Measurements from ENCODE around the gene RBM18.

The RBM18 gene, protein sequence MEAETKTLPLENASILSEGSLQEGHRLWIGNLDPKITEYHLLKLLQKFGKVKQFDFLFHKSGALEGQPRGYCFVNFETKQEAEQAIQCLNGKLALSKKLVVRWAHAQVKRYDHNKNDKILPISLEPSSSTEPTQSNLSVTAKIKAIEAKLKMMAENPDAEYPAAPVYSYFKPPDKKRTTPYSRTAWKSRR

DNA sequence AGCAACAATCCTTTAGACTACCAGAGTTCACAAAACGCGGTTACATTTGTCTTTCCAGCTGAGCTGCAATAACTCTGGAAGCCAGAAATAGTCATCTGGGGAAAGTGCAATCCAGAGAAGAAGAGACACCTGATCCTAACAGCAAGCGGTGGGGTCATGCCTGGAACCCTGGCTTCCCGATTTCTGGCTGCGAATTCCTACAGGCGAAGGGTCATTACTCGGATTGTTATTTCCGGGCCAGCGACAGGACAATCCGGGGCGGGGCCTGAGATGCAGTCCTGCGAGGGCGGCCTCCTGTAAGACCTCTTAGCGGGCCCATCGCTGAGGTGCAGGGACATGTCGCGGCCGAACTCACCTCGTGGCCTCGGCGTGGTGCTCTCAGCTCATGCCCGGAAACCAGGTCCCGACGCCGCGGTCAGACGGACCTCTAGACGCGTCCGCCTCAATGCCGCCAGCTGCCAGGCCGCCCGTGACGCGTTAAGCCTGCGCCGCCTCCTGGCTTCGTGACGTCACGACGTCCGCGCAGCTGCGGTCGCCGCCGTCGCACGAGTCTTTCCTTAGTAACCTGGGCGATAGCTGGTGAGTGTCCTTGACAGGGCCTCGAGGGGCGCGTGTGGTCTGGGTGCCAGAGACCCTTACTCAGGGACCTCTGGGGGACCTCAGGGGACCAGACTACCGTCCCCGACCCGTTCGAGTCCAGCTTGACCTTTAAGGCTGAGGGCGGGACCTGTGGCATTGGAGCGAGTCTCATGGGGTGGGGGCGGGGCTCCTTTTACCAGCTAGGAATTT is at the start of gene RBM18, which contains the start of gene MRRF:
Gene RBM18 (minus strand): TSS at position 481 of the 789 bp plus-strand sequence. CDS start 3,348 bp downstream, outside the sequence.
Gene MRRF (plus strand): TSS at position 523 of the 789 bp plus-strand sequence. CDS start 6,010 bp downstream, outside the sequence.
- peak; percentile 86 to 88 for DNase-seq

DNA sequence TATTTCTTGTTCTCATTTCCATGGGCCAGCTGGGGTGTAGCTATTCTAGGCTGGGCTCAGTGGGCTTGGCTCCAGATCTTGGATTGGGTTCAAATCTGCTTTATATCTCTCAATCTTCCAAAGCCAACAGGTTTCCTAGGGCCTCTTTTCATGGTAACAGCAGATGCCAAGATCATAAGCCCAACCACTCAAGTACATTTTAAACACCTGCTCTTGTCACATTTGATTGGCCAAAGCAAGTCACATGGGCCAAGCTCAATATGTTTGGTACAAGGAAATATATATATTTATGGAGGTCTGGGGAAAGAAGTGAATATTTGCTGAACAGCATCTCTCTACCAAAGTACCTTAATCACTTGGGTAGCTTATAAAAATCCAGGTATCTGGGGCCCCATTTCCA is 49.5 kb upstream of the RBM18 start:
- no peak for DNase-seq

DNA sequence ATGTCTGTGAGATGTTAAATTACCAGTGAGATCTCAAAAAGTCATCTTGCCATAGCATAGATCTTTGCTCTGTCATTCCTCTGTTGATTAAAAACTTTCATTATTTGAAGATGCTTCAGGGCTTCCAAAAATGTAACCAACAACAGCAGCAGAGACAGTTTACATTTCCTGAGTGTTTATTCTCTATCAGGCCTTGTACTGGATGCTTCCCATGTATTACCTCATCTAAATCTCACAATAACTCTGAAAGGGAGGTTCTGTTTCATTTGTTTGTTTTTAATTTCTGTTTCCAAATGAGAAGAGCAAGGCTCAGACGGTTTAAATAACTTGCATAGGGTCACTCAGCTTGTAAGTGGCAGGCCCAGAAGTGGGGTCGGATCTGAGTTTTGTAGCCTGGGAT is 45.2 kb upstream of the RBM18 start:
- DNase-seq: no peak

DNA sequence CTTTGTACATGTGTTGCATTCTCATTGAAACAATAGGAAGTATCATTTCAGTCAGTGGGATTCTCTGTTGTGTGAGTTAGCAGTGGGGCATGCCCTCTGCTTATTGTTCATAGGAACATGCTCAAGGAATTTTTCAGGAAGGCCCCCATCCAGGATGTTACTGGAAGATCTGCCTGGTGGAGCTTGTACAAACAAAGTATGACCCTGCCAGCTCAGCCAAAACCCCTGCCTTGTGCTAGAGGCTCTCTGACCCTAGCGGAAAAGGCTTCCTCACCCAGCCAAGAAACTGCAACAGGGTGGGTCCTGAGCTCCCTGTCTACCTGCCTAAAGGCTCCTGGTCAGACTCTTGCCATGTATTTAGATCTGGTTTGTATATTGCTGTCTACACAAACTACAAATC is 43.3 kb upstream of the RBM18 start:
- no peak for DNase-seq

DNA sequence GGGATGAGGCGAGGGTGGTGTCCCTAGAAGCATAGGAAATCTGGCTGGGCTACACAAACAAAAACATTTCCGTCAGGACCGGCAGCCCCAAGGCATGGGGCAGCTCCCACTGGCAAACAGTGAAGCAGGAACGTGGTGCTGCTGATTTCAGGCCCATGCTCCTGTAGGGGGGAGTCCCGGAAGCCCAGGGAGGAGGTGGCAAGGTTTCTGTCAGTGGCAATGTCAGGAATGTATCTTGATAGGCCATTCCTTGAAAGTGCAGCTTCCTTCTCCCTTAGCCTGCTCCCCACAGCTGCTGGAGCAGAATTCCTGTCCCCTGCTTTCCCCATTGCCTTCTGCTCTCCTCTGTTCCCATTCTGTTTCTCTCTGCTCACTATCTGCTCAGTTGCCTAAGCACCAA is 42.4 kb upstream of the RBM18 start:
- no peak for DNase-seq

DNA sequence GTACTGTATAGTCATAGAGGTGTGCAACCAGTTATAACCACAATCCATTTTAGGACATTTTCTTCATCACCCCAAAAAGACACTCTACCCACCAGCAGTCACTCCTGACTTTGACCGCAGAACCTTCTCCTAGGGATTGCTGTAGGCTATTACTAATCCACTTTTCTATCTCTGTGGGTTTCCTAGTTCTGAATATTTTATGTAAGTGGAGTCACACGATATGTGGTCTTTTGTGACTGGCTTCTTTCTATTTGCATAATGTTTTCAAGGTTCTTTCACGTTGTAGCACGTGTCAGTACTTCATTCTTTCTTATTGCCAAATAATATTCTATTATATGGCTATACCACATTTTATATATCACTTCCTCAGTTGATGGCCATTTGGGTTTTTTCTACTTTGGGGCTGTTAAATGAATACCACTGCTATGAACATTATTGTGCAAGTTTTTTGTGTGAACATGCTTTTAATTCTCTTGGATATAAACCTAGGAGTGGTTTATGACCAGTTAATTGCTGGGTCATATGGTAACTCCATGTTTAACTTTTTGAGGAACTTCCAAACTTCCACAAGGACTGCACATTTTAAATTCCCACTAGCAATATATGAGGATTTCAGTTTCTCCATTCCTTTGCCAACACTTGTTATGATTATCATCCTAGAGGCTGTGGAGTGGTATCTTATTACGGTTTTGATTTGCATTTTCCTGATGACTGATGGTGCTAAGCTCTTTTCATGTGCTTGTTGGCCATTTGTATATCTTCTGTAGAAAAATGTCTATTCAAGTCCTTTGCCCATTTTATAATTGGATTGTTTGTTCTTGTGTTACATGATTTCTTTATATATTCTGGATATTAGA is 37.8 kb upstream of the RBM18 start:
- DNase-seq: no peak

DNA sequence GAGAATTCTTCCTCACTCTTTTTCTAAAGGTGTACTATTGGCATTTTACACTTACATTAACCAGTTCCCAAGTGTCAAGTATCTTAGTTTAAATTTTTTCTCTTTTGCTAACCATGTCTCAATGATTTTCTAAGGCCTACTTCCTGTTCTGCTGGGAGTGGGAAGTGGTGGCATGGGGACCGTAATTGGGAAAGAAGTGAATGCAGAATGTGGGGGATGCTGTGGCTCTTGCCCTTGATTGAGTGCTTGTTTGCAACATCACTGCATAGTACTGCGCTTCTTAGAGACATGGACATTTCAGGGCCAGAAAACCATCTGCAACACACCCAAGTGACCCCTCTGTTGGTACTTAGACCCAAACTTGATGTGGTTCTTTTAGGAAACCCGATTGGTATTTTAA is 32.9 kb upstream of the RBM18 start:
- DNase-seq: no peak

DNA sequence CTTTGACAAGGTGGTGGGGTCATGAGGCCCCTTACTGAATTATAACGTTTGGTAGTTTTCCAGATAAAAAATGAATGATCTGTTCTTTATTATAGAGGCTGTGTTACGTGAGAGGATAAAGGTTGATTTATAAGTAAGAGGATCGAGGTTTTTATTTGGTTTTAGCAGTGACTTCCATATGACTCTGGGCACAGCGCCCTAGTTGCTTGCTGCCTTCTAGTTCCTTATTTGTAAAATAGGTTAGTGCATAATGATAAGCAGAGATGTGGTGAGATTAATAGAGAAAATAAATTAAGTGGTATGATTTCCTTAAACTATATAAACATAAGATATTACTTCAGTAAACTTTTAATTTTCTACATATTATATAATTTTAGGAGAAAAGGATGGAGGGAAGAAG is 29.9 kb upstream of the RBM18 start:
- no peak for DNase-seq

DNA sequence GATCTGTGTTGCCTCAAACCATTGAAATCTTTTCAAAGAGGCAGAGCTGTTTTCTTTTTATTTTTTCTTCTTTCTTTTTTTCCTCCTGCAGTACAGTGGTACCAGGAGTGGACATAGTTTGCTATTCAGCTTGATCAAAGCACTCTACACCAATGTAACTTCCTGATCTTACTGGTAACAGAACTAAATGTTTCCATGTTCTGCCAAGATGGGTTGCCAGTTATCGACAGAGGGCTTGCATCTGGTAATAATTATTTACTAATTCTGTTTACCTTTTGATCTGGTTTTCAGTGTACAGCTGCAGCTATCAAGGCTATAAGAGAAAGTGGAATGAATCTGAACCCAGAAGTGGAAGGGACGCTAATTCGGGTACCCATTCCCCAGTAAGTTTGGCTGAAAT is 26.8 kb upstream of the RBM18 start:
- no peak for DNase-seq

DNA sequence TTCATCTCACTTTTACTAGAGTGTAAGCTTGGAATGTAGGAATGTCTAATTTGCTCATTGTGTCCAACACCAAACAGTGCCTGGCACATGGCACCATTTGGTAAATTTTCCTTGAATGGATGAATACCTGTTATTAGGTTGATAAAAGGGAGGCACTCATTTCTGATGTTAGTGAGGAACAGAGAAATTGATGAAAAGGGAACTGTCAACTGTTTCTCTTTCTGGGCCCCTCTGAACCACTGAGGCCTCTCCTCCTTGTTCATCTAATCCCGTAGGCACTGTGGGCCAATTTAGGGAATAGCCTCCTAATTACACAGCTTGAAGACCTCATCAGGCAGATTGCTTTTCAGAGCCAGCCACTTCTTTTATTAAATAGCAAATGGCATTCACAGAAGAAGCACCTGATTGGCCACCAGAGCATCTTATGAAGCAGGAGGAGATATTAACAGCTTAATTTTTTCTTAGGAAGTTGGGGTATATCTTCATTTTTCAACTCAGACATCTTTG is 22.6 kb upstream of the RBM18 start:
- DNase-seq: no peak

DNA sequence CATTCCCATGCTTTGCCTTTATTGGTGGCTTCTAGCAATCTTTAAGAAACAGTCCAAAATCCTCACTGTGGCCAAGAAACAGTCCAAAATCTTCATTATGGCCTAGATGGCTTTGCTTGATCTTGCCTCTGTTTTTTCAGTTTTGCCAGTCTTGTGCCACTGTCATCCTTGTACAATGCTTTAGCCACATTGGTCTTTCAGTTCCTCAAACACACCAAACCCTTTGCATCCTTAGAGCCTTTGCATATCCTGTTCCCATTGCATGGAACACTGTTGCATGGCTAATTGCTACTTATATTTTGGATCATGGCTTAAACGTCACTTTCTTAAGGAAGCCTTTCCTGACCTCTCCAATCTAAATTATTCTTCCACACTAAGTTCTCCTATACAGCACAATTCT is 22.1 kb upstream of the RBM18 start:
- DNase-seq: no peak

DNA sequence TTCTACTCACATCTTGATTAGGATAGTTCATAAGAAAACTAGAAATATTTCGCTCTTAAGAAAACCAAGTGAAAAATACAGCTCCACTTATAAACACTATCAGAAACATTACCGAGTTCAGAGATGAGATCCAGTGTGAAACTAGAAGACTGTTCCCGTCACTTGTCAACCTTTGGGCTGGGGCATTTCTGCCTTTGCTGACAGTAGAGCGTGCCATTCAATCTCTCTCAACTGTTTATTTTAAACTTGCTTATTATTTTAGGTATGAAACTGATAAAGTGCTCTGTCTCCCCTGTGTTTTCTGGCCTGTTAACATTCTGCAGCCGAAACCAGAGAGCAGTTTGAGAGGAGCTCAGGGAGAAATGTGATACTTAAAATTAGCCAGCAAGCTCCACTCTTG is 16.7 kb upstream of the RBM18 start:
- no peak for DNase-seq

DNA sequence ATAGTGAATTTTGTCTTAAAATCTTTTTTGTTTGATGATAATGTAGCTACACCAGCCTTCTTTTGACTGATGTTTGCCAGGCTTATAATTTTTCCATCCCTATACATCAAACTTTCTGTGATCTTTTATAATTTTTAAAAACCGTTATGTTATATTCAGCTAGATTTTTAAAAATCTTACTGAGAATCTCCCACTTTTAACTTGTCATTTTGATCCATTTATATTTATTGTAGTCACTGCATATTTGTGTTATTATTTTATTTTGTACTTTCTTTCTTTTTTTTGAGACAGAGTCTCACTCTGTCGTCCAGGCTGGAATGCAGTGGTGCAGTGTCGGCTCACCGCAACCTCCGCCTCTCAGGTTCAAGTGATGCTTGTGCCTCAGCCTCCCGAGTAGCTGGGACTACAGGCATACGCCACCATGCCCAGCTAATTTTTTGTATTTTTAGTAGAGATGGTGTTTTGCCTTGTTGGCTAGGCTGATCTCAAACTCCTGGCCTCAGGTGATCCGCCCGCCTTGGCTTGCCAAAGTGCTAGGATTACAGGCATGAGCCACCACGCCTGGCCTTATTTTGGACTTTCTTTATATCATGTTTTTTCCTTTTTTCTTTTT is 12.8 kb upstream of the RBM18 start:
- no peak for DNase-seq

DNA sequence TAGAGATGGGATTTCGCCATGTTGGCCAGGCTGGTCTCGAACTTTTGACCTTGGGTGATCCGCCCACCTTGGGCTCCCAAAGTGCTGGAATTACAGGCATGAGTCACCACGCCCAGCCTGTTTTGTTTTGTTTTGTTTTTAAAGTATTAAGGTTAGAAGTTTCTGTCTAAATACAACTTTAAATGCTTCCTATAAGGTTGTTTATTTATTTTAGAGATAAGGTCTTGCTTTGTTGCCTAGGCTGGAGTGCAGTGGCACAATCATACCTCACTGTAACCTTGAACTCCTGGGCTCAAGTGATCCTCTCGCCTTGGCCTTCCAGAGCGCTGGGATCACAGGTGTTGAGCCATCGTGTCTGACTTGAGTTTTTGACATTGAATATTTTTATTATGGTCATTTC is 11.5 kb upstream of the RBM18 start:
- no peak for DNase-seq

DNA sequence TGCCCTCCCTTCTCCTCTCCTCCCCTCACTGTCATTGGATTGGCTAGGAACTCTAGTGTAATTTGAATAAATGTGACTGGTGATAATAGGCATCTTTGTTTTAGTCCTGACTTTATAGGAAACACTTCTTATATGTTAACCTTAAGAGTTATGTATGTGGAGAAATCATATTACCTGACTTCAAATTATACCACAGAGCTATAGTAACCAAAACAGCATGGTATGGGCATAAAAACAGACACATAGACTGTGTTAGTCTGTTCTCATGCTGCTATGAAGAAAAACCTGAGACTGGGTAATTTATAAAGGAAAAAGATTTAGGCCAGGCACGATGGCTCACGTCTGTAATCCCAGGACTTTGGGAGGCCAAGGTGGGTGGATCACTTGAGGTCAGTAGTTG is 9.4 kb upstream of the RBM18 start:
- DNase-seq: no peak

DNA sequence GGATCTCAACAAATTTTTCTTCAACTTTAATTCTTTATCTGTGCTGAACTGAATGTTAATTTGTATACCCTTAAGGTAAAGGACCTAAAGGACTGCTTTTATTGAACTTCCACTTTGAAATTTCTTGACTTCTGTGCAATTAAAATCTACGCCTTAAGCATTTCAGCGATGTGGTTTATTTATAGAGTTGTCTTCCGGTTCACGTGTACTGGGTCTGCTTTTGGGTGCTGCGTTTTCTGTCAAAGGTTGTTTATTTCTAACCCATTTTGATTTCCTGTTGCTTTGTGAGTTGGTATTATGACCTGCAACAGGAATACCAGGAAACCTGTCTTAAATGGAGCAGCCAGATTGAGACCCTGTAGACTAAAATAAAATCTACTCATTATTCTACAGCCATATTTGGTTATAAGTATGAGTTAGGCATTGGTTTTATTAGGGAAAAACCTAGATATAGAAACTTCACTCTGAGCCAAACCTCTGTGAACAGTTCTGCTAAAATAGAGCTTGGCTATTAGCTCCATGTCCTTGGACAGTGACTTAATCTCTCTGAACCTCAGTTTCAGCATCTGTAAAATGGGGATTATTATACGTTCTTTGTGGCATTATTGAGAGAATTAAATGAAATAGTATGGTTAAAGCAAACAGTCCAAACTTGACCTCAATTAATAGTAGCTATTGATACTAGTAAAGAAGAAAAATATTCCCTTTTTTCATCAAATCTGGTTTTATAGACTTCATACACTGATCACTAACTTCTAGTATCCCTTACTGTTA is 3.6 kb upstream of the RBM18 start:
- DNase-seq: no peak

DNA sequence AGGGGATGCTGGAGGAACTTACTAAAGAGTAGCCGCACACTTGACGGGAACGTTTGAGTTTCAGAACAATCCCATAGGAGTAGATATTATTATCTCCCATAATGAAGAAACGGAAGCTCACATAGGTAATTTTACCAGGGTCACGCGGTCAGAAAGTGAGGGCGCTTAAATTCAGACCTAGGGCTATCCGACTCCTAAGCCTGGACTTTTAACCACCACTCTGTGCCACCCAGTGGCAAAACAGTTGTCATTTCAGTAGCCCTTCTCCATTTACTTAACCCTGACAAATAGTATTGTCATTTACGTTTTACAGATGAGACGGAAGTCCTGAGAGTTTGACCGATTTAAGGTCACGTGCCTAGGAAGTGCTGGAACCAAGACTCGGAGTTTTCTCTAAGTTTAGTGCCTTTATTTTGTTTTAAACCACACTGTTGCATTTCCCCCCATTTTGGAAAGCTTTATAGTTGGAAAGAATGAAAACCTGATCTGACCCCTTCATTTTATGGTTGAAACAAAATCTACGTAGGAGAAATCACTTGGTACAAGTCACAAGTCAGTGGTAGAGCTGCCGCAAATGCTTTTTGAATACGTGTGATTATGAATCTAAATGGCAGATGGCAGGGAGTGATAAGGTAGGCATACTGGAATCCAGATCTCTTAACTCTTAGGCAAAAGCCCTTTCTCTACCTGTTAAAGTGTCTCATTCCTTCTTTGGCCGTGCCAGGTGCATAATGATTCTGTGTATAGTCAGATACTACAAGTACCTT is 692 bp upstream of the RBM18 start:
- peak in 1 of 2 donors; percentile 5 for DNase-seq

DNA sequence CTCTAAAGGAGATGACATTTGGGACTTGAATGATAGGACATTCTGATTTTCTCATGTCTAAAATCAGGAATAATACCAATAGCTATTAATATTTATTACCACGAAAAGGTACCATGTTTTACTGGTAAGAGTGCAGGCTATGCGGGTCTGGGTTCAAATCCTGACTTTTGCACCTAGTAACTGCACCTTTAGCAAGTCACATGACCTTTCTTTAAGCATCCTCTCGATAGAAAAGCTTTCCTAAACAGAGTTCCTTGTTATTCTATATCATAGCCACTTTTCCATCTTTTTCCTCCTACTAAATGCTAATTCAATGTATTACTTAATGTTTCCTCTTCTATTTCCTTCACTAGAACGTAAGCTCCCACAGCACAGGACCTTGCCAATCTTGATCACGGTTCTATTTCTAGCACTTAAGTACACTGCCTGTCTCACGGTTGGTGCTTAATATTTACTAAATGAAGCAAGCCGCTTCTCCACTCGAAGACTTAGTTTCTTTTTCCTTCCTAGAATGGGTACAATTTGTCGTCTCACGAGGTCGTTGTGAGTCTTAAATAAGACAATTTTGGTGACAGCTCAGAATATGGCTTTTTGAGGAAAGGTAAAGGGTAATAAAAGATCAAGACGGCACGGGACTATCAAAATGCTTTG is 816 bp downstream of the RBM18 start:
- DNase-seq: no peak

DNA sequence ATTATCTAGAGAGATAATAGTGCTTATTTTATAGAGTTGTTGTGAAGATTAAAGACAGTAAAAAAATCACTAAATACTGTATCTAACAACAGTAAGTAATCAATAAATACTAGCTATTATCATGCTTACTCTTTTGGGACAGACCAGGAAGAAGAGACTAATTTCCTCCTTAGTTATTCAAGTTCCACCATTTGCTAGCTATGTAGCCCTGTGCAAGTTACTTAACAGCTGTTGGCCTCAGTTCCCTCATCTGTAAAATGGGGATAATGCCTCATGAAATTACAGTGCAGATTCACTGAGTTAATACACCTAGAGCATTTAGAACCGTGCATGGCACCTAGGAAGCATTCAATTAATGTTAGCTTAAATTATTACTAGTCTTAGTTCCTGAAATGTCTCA is 2.6 kb downstream of the RBM18 start:
- no peak for DNase-seq

DNA sequence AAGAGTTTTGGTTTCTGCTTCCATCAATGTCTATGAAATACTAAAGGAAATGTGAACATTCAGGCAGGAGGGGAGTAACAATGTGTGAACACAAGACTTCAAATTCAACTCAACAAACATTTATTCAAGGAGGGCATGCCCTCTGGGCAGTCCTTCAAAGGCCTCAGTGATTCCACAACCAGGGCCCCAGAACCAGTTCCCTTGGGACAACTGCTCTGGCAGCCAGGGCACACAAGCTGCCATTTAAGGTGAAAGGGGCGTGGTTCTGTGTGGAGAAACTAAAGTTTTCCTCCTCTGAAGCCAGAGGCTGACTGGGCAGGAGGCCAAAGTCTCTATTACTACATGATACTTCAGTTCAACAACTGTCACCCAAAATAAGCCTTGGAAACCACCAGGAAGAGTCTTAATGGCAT is 3.2 kb downstream of the RBM18 start:
- no peak for DNase-seq

DNA sequence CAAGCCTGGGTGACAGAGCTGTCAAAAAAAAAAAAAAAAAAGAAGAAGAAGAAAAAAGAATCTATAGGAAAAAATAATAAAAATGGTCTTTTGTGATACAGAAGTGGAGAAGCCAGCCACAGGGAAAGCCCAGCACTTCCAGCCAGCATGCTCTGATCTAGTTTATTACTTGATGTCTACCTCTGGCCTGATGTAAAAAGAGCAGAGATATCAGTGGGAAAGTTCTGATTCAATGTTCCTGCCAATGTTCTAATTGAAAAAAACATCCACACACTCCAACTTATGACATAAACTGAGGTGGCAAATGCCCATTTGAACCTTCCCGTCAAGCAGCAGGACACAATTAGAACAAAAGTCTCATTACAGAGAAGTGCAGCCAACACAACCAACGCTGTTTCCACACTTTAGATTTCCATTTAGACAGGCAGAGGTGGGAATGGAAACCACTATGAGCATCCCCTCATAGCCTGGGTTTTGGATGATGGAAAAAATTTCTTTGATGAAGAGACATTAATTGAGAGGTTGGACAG is 5.7 kb downstream of the RBM18 start:
- no peak for DNase-seq

All from stimulated activated CD4-positive, alpha-beta T cell treated with anti-CD3 and anti-CD28 coated beads, Interleukin-2, amount 100 ng/mL, for 48 hours (primary cell).